ENCODE measurements around the gene HSPA1B. TPM values are rescaled to one million over a fixed set of nuclear protein-coding genes. Genes with fewer than 3 reads are reported as not detected.

Gene HSPA1B
- total RNA-seq, 1 experiment from 2014 or later, result 214 TPM

- intact Hi-C loops (cut with micrococcal nuclease), result loop anchor here (2.0 kb wide), 1 partner anchor 27 kb away; no protein-coding TSS in a partner anchor
- CTCF ChIA-PET, result interaction anchor here (1.1 kb wide), 1 partner anchor 55 kb away, joined by 3 read pairs; the partner anchor contains the start of gene LSM2
Observed at GRCh38 chr6:31861919-31862343, 34.4 kb downstream of the HSPA1B start.

More at GRCh38 chr6:31861919-31862343, 34.4 kb downstream of the HSPA1B start:
- H3K27ac ChIP-seq (ENCODE audit: low read depth, low read length), result no peak overlapping the region
- DNase-seq (ENCODE audit: low read depth, low spot score) (no peak), ATAC-seq (no peak)
- peaks cover 0 to 31% of the 10 kb centered on the region in 2 experiments; a peak in 3 of 4 replicates for H3K4me1 ChIP-seq (ENCODE audit: control insufficient read depth in 1 of 2, insufficient read depth in 2 of 2, low read length in 2 of 2)
- no peaks in the 10 kb centered on the region for H3K36me3 ChIP-seq (ENCODE audit: control insufficient read depth in 1 of 2, insufficient read depth in 2 of 2, low read length in 2 of 2)
- H2AFZ ChIP-seq (ENCODE audit: low read depth, low read length, poor library complexity, severe bottlenecking), result no peak overlapping the region
- TF ChIP-seq MAX (IDR thresholded peaks at IDR 0.05) (no peak), REST (IDR thresholded peaks at IDR 0.05; ENCODE audit: low read depth) (no peak), EZH2 (IDR thresholded peaks at IDR 0.05) (no peak), RAD21 (IDR thresholded peaks at IDR 0.05; ENCODE audit: low read depth) (no peak), POLR2AphosphoS5 (IDR thresholded peaks at IDR 0.05; ENCODE audit: low read depth, low read length) (no peak), POLR2A (IDR thresholded peaks at IDR 0.05; ENCODE audit: borderline replicate concordance, extremely low read depth, insufficient read depth, insufficient read length) (no peak), YY1 (IDR thresholded peaks at IDR 0.05; ENCODE audit: extremely low read depth, insufficient replicate concordance, low read depth, low read length) (no peak), ZNF274 (IDR thresholded peaks at IDR 0.05; ENCODE audit: low read depth, low read length) (no peak), TCF7L2 (IDR thresholded peaks at IDR 0.05; ENCODE audit: borderline replicate concordance, extremely low read depth, insufficient read depth, insufficient read length) (no peak), CBX3 (IDR thresholded peaks at IDR 0.05; ENCODE audit: low read depth) (no peak), SP1 (IDR thresholded peaks at IDR 0.05; ENCODE audit: low read depth) (no peak), JUND (IDR thresholded peaks at IDR 0.05) (no peak), EGR1 (IDR thresholded peaks at IDR 0.05; ENCODE audit: low read depth) (no peak), ATF3 (IDR thresholded peaks at IDR 0.05) (no peak), ZFX (IDR thresholded peaks at IDR 0.05) (no peak), ZBTB33 (IDR thresholded peaks at IDR 0.05; ENCODE audit: extremely low read depth, insufficient replicate concordance, low read length) (no peak), EZH2phosphoT487 (IDR thresholded peaks at IDR 0.05; ENCODE audit: borderline replicate concordance) (no peak)
- no peaks in the 10 kb centered on the region for H3K27me3 ChIP-seq (ENCODE audit: insufficient read depth, low read length)
- H3K9ac ChIP-seq (ENCODE audit: low read length), result peak overlapping the region; percentile 61
- no peaks in the 10 kb centered on the region for H3K9me2 ChIP-seq (ENCODE audit: insufficient read depth)
- H4K20me1 ChIP-seq (ENCODE audit: insufficient read depth), result no peaks in the 10 kb centered on the region
- no TSS peak for BruUV-seq (replicated peaks)
- peak overlapping the region; percentile 78 to 79 for H3K4me3 ChIP-seq (replicated peaks in 1 of 2; ENCODE audit: low read depth in 1 of 2, low read length in 2 of 2)
- ChIA-PET RAD21 (ENCODE audit: low non-redundant PET in 1 of 2, low total read pairs in 2 of 2, uncharacterized antibody in 2 of 2, unreplicated experiment in 2 of 2) (no interaction called here), POLR2A (interaction anchor here (0.6 to 2.0 kb wide), 5 partner anchors 9 to 75 kb away, joined by 3 to 17 read pairs (median 4); partner anchors contain the start of gene HSPA1B)
- peak overlapping the region; percentile 95 for H3K4me2 ChIP-seq (ENCODE audit: low read length)
- no peaks in the 10 kb centered on the region for H3K9me3 ChIP-seq (ENCODE audit: control insufficient read depth in 1 of 2, insufficient read depth in 1 of 2, low read depth in 1 of 2, low read length in 2 of 2)
- no peaks in the 10 kb centered on the region for H3K79me2 ChIP-seq (ENCODE audit: insufficient read depth, low read length)
